Kasumi-1 (cell line): ENCODE results near the gene ACOXL.
"Not testable (repeated sequence)": the region's sequence is repeated elsewhere in the genome, so short reads cannot be mapped to it uniquely, and the experiment has no call there.

ENCODE experiments used
- DNase-seq, 2 experiments: peaks; one replicate each; lab custom pipeline; 2025; lab: John Stamatoyannopoulos, UW

The ACOXL gene

GRCh38 chr2:110927526-110927925 lies 195.2 kb downstream of the ACOXL start:
- DNase-seq: no peak

GRCh38 chr2:110929528-110929927 lies 197.2 kb downstream of the ACOXL start:
- no peak for DNase-seq

- no peak for DNase-seq
These were observed 199.3 kb downstream of the ACOXL start for GRCh38 chr2:110931648-110932047.

GRCh38 chr2:110933420-110933819 lies 201.0 kb downstream of the ACOXL start:
- DNase-seq: no peak

- DNase-seq: no peak
These were observed 202.6 kb downstream of the ACOXL start for GRCh38 chr2:110934948-110935347.

GRCh38 chr2:110940376-110940910 lies 208.1 kb downstream of the ACOXL start:
- no peak for DNase-seq

GRCh38 chr2:110941226-110941625 lies 208.9 kb downstream of the ACOXL start:
- no peak for DNase-seq

GRCh38 chr2:110943070-110943634 lies 210.8 kb downstream of the ACOXL start:
- no peak for DNase-seq

- DNase-seq: no peak
These were observed 214.5 kb downstream of the ACOXL start for GRCh38 chr2:110946902-110947301.

- DNase-seq: no peak
These were observed 215.8 kb downstream of the ACOXL start for GRCh38 chr2:110948027-110948674.

- DNase-seq: no peak
These were observed 217.9 kb downstream of the ACOXL start for GRCh38 chr2:110950281-110950680.

GRCh38 chr2:110955045-110955444 lies 222.7 kb downstream of the ACOXL start:
- no peak for DNase-seq

GRCh38 chr2:110955556-110955955 lies 223.2 kb downstream of the ACOXL start:
- no peak for DNase-seq

- no peak for DNase-seq
These were observed 224.9 kb downstream of the ACOXL start for GRCh38 chr2:110957293-110957692.

- DNase-seq: no peak
These were observed 226.2 kb downstream of the ACOXL start for GRCh38 chr2:110958346-110959119.

GRCh38 chr2:110959198-110959597 lies 226.8 kb downstream of the ACOXL start:
- no peak for DNase-seq

- DNase-seq: no peak
These were observed 227.9 kb downstream of the ACOXL start for GRCh38 chr2:110960281-110960680.

- DNase-seq: no peak
These were observed 228.6 kb downstream of the ACOXL start for GRCh38 chr2:110960954-110961353.

- DNase-seq: not testable (repeated sequence)
These were observed 229.3 kb downstream of the ACOXL start for GRCh38 chr2:110961643-110962042.

- DNase-seq: no peak
These were observed 237.3 kb downstream of the ACOXL start for GRCh38 chr2:110969696-110970095.

- DNase-seq: no peak
These were observed 237.8 kb downstream of the ACOXL start for GRCh38 chr2:110970201-110970600.

- no peak for DNase-seq
These were observed 239.4 kb downstream of the ACOXL start for GRCh38 chr2:110971811-110972210.

- no peak for DNase-seq
These were observed 240.9 kb downstream of the ACOXL start for GRCh38 chr2:110973262-110973661.
